Subcutaneous adipose tissue (tissue), 4 donors: ENCODE results near the gene ZBED4. TPM values are rescaled to one million over a fixed set of nuclear protein-coding genes. Genes with fewer than 3 reads are reported as not detected.

Source experiments
- CTCF ChIP-seq: fragments of 450-650 bp; IDR thresholded peaks from one replicate; pipeline ENCODE4 v1.5.1; 2016; ENCODE audit warnings: low read depth, mild to moderate bottlenecking, control low read depth, antibody characterized with exemption, moderate library complexity
- total RNA-seq, 4 donors: library from RNA; depleted of rRNA; stranded (reverse); fragments of >200 nt; gene quantifications; one replicate each; pipeline ENCODE4 v1.1.0, GENCODE V29; 2016

The ZBED4 gene
- total RNA-seq = 10 to 100 TPM in 1 of 4 donors, 1 to 10 TPM in 3; 6.0 to 11.1 (median 7.0) TPM

- no peak for TF ChIP-seq CTCF
These were observed at the start of gene ZBED4 for GRCh38 chr22:49852898-49853894. ZBED4 (plus strand) TSS chr22:49853844; CDS start chr22:49883663, 29,819 bp downstream.

- TF ChIP-seq CTCF = no peak
These were observed 46.5 kb upstream of the ZBED4 start for GRCh38 chr22:49807129-49807528.

- TF ChIP-seq CTCF = no peak
These were observed 45.6 kb upstream of the ZBED4 start for GRCh38 chr22:49807780-49808708.

- TF ChIP-seq CTCF = no peak
These were observed 43.2 kb upstream of the ZBED4 start for GRCh38 chr22:49810363-49811019.

GRCh38 chr22:49811020-49811791, 42.4 kb upstream of the ZBED4 start:
- no peak for TF ChIP-seq CTCF

- no peak for TF ChIP-seq CTCF
These were observed 40.8 kb upstream of the ZBED4 start for GRCh38 chr22:49812838-49813237.
